ENCODE data around the gene CASP8AP2. TPM values are rescaled to one million over a fixed set of nuclear protein-coding genes. Genes with fewer than 3 reads are reported as not detected.
"Not testable (repeated sequence)": the region's sequence is repeated elsewhere in the genome, so short reads cannot be mapped to it uniquely, and the experiment has no call there.

Gene CASP8AP2
- total RNA-seq, 1 donor from 2014 or later, result 11.6 TPM

DNA sequence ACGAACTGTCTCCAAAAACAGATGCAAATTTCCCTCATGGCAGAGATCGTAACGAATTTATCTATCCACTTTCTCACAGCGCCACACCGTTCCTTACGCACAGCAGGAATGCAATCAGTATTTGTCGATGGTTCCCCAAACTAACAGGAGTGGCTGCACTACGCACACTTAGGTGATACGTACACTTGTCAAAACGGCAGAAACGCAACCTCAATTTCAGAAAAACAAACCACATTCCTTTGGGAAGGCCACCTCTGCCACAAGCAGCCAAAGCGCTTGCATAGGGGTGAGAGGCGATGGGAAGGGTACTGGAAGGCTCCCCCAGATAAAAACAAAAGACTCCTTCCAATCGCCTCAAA, 10.7 kb upstream of the CASP8AP2 start:
- intact Hi-C loops (cut with DNase I), result no loop called here

GRCh38 chr6:89819336-89820130, 10.1 kb upstream of the CASP8AP2 start, which contains the start of gene MDN1:
Gene MDN1 (minus strand): TSS chr6:89819794. CDS start chr6:89819607, 187 bp downstream.
- intact Hi-C loops (cut with DNase I), result no loop called here
- peak; percentile 94 for DNase-seq (ENCODE audit: low spot score)

More for the DNA sequence above, 10.7 kb upstream of the CASP8AP2 start:
- DNase-seq (ENCODE audit: low spot score), result no peak

- intact Hi-C loops (cut with DNase I), result no loop called here
- DNase-seq (ENCODE audit: low spot score), result no peak
These were observed 3.6 kb upstream of the CASP8AP2 start for GRCh38 chr6:89826029-89826528.

GRCh38 chr6:89828475-89828987, 1.1 kb upstream of the CASP8AP2 start:
- intact Hi-C loops (cut with DNase I); DNase-seq (ENCODE audit: low spot score): not testable (repeated sequence)

GRCh38 chr6:89828988-89829471, 650 bp upstream of the CASP8AP2 start:
- intact Hi-C loops (cut with DNase I), result no loop called here
- no peak for DNase-seq (ENCODE audit: low spot score)

DNA sequence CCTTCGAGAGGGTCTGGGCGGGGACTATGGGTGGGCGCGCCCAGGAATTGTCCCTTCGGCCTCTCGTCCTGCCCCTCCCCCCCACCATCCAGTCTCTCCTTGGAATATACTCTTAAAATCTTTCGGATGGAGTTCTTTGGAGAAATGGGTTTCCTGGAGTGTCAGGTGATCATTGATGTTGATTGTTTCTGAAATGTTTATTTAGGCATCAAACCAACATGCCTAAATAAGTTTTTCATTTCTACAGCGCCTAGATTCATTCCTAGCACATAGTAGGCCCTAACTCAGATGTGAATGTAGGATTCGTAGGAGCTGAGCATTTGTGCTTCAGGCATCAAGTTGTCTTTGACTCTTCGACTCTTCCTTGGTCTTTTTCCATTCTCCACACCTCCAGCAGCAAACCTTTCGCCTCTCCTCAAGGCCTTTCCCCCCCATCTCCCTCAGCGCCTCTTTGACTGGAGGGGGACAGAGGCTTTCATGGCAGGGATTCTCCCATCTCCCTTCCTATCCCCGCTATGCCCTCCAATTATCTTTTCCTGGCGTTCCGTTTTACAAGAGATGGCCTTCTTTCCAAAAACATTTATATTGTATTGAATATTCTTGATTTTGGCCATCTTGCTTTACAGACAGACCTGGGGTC, 610 bp downstream of the CASP8AP2 start:
- no peak for DNase-seq (ENCODE audit: low spot score)
- intact Hi-C loops (cut with DNase I), result loop anchor here (10.0 kb wide), 1 partner anchor 645 kb away; no protein-coding TSS in a partner anchor

GRCh38 chr6:89834884-89835792, 5.5 kb downstream of the CASP8AP2 start:
- intact Hi-C loops (cut with DNase I), result loop anchor here (10.0 kb wide), 1 partner anchor 640 kb away; no protein-coding TSS in a partner anchor
- DNase-seq (ENCODE audit: low spot score), result no peak

DNA sequence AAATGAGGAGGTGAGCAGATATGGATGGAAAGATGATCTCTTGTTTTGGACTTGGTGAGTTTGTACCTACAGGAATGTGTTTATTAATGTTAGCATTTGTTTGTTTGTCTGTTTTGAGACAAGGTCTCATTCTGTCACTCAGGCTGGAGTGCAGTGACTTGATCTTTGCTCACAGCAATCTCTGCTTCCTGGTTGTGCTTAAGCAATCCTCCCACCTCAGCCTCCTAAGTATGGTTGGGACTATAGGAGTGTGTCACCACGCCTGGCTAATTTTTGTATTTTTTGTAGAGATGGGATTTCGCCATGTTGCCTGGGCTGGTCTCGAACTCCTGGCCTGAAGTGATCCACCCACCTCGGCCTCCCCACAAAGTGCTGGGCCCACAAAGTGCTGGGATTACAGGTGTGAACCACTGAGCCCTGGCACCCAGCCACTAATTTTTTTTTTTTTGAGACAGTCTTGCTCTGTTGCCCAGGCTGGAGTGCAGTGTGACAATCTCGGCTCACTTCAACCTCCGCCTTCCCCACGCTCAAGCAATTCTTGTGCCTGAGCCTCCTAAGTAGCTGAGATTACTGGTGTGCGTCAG, 7.1 kb downstream of the CASP8AP2 start:
- DNase-seq (ENCODE audit: low spot score), result no peak
- intact Hi-C loops (cut with DNase I), result loop anchor here (10.0 kb wide), 1 partner anchor 638 kb away; no protein-coding TSS in a partner anchor

GRCh38 chr6:89840538-89840937, 10.9 kb downstream of the CASP8AP2 start:
- intact Hi-C loops (cut with DNase I), result no loop called here
- DNase-seq (ENCODE audit: low spot score), result no peak

- intact Hi-C loops (cut with DNase I), result no loop called here
- DNase-seq (ENCODE audit: low spot score), result no peak
These were observed 12.5 kb downstream of the CASP8AP2 start for GRCh38 chr6:89842228-89842627.

- intact Hi-C loops (cut with DNase I), result no loop called here
- no peak for DNase-seq (ENCODE audit: low spot score)
These were observed 13.4 kb downstream of the CASP8AP2 start for GRCh38 chr6:89843070-89843469.

DNA sequence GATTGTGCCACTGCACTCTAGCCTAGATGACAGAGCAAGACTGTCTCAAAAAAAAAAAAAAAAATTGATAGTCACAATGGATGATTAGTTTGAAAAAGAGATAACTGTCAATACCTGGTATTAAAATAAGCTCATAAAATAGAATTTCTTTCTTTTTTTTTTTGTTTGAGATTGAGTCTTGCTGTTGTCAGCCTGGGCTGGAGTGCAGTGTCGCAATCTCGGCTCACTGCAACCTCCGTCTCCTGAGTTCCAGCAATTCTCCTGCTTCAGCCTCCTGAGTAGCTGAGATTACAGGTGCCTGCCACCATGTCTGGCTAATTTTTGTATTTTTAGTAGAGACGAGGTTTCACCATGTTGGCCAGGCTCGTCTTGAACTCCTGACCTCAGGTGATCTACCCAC, 17.8 kb downstream of the CASP8AP2 start:
- intact Hi-C loops (cut with DNase I); DNase-seq (ENCODE audit: low spot score): not testable (repeated sequence)

- no peak for DNase-seq (ENCODE audit: low spot score)
- intact Hi-C loops (cut with DNase I), result no loop called here
These were observed 23.4 kb downstream of the CASP8AP2 start for GRCh38 chr6:89853068-89853467.

DNA sequence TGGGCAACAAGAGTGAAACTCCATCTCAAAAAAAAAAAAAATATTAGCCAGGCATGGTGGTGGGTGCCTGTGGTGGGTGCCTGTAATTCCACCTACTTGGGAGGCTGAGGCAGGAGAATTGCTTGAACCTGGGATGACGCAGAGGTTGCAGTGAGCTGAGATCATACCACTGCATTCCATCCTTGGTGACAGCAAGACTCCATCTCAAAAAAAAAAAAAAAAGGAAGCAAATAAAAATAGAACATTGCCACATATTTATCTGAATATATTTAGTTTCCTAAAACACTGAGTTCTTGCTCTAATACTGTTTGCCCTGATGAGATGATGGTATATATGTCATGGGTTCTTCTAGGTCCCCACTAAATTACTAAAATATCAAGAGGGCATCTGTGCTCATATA, 28.4 kb downstream of the CASP8AP2 start:
- intact Hi-C loops (cut with DNase I), result no loop called here
- no peak for DNase-seq (ENCODE audit: low spot score)

- DNase-seq (ENCODE audit: low spot score), result no peak
- intact Hi-C loops (cut with DNase I), result no loop called here
These were observed 30.1 kb downstream of the CASP8AP2 start for GRCh38 chr6:89859744-89860143.

GRCh38 chr6:89862273-89862672, 32.6 kb downstream of the CASP8AP2 start:
- intact Hi-C loops (cut with DNase I), result no loop called here
- no peak for DNase-seq (ENCODE audit: low spot score)

DNA sequence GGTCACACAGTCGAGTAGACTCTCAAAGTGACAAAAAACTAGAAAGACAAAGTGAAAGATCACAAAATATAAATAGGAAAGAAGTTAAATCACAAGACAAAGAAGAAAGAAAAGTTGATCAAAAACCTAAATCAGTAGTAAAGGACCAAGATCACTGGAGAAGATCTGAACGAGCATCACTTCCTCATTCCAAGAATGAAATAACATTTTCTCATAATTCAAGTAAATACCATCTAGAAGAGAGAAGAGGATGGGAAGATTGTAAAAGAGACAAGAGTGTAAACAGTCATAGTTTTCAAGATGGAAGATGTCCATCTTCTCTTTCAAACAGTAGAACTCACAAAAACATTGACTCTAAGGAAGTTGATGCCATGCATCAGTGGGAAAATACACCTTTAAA, 33.0 kb downstream of the CASP8AP2 start:
- no peak for DNase-seq (ENCODE audit: low spot score)
- intact Hi-C loops (cut with DNase I), result no loop called here

DNA sequence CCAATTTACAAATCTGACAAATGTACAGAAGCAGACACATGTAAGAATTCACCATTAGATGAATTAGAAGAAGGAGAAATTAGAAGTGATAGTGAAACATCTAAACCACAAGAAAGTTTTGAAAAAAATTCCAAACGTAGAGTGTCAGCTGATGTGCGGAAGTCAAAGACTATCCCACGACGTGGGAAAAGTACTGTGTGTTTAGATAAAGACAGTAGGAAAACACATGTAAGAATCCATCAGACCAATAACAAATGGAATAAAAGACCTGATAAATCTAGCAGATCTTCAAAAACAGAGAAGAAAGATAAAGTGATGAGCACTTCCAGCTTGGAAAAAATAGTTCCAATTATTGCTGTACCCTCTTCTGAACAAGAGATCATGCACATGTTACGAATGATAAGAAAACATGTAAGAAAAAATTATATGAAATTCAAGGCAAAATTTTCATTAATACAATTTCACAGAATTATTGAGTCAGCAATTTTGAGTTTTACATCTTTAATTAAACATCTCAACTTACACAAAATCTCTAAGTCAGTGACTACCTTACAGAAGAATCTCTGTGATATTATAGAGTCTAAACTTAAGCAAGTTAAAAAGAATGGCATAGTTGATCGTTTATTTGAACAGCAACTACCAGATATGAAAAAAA, 36.5 kb downstream of the CASP8AP2 start:
- no peak for DNase-seq (ENCODE audit: low spot score)
- intact Hi-C loops (cut with DNase I), result no loop called here
